CD8-positive, alpha-beta memory T cell (primary cell): ENCODE data around the gene ANKRD1. TPM values are rescaled to one million over a fixed set of nuclear protein-coding genes. Genes with fewer than 3 reads are reported as not detected.

Experiments used
- CTCF ChIA-PET: fragments of 350-600 bp; sonication (Branson Sonifier 250); formaldehyde crosslinking; loops from one replicate; lab custom pipeline; 2021; ENCODE audit warnings: antibody characterized with exemption; lab: Charles Lee
- POLR2A ChIA-PET: fragments of 350-600 bp; sonication (Branson Sonifier 250); formaldehyde crosslinking; loops from one replicate; lab custom pipeline; 2021; ENCODE audit warnings: antibody characterized with exemption; lab: Charles Lee
- DNase-seq, 5 donors: peaks; one replicate each; pipeline versions ENCODE4 v3.0.0 to v3.0.0-alpha.2; 2020 to 2022; ENCODE audit warnings: mixed read lengths in 1 of 5
- H3K27ac ChIP-seq: one replicate; pipeline ENCODE4 v1.7.0; 2013; ENCODE audit warnings: low read depth, mild to moderate bottlenecking, low read length, moderate library complexity
- H3K27me3 ChIP-seq: 2 replicates; pipeline ENCODE4 v1.7.0; 2013; ENCODE audit warnings: low read length, mild to moderate bottlenecking; ENCODE audit not compliant: insufficient read depth, poor library complexity, severe bottlenecking
- H3K36me3 ChIP-seq: 2 replicates; pipeline ENCODE4 v1.7.0; 2013; ENCODE audit warnings: mild to moderate bottlenecking, low read length, moderate library complexity; ENCODE audit not compliant: insufficient read depth
- H3K4me1 ChIP-seq: 2 replicates; pipeline ENCODE4 v1.7.0; 2013; ENCODE audit warnings: mild to moderate bottlenecking, low read length, moderate library complexity; ENCODE audit not compliant: insufficient read depth
- H3K4me3 ChIP-seq: 2 replicates; pipeline ENCODE4 v1.7.0; 2013; ENCODE audit warnings: mild to moderate bottlenecking, low read length
- H3K9me3 ChIP-seq: 2 replicates; pipeline ENCODE4 v1.7.0; 2013; ENCODE audit warnings: mild to moderate bottlenecking, low read length
- H3K27ac Mint-ChIP-seq, 8 donors: one replicate each; pipeline ENCODE4 v1.8.0; 2020 to 2021; ENCODE audit warnings: mixed read lengths in 8 of 8, mild to moderate bottlenecking in 6 of 8, inconsistent platforms in 3 of 8, moderate library complexity in 3 of 8
- H3K27me3 Mint-ChIP-seq, 2 donors: one replicate each; pipeline ENCODE4 v1.8.0; 2020 to 2021; ENCODE audit warnings: mixed read lengths in 2 of 2, mild to moderate bottlenecking in 1 of 2, moderate library complexity in 1 of 2
- H3K36me3 Mint-ChIP-seq, 3 donors: one replicate each; pipeline ENCODE4 v1.8.0; 2020 to 2021; ENCODE audit warnings: mixed read lengths in 3 of 3, inconsistent platforms in 1 of 3, mild to moderate bottlenecking in 1 of 3
- H3K4me1 Mint-ChIP-seq, 3 donors: one replicate each; pipeline ENCODE4 v1.8.0; 2020 to 2021; ENCODE audit warnings: mixed read lengths in 3 of 3, inconsistent platforms in 1 of 3, mild to moderate bottlenecking in 1 of 3
- H3K4me3 Mint-ChIP-seq, 7 donors: one replicate each; pipeline ENCODE4 v1.8.0; 2020 to 2021; ENCODE audit warnings: mixed read lengths in 7 of 7, mild to moderate bottlenecking in 6 of 7, moderate library complexity in 4 of 7, inconsistent platforms in 2 of 7
- H3K9me3 Mint-ChIP-seq, 5 donors: one replicate each; pipeline ENCODE4 v1.8.0; 2020 to 2022; ENCODE audit warnings: mixed read lengths in 5 of 5, mild to moderate bottlenecking in 3 of 5, moderate library complexity in 2 of 5, inconsistent platforms in 1 of 5
- polyA plus RNA-seq: library from polyadenylated mRNA; unstranded; fragments of 300-500 nt; fragmentation: Illumina TruSeq; gene quantifications from one replicate; pipeline ENCODE4 v1.2.3, GENCODE V29; 2021
- total RNA-seq, 2 experiments: library from RNA; stranded (reverse); gene quantifications; one replicate each; pipeline ENCODE4 v1.2.3, GENCODE V29; 2021

The ANKRD1 gene
- total RNA-seq (not detected), polyA plus RNA-seq (not detected)

DNA sequence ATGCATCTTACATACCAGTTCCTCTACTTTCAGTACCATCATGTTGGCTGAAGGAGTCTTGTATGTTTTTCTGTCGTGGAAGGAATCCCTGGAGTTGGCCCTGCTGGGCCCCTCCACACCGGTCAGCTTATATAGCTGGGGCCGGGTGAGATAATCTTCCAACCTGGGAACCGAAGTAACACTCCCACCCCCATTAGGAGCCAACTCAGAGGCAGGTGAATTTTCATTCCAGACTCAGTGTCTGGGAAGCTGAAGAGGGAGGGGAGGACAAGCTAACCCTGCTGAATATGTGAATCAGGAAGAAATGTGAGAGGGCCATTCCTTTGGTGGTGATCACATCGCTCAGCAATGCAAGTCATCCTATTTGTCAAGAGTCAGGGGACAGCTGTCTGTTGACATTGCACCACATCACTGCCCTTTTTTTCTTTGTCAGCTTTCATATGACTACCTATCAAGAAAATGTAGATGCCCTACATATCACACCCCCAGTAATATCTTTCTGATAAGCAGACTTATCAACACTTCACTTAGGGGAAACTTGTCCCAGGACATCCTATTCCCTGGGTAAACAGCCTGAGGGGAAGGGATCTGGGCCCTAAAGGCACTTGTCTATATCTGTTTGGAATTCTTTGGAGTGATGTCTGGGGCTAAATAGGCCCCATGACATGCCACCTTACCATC is at the start of gene ANKRD1:
TSS of gene ANKRD1 (minus strand) at position 102 of the 681 bp plus-strand sequence. CDS start at position 42, 60 bp downstream.
- Histone ChIP-seq H3K36me3 (no peaks in the 10 kb centered on the region), H3K4me3 (no peak within 1 kb of the TSS), H3K27me3 (no peaks in the 10 kb centered on the region), H3K4me1 (no peaks in the 10 kb centered on the region), H3K9me3 (no peaks in the 10 kb centered on the region), H3K27ac (no peak within 1 kb of the TSS)
- no peak within 1 kb of the TSS for H3K27ac Mint-ChIP-seq
- H3K27me3 Mint-ChIP-seq: peaks cover 14 to 40% of the 10 kb centered on the region in 2 donors
- H3K9me3 Mint-ChIP-seq: no peaks in the 10 kb centered on the region
- no peaks in the 10 kb centered on the region for H3K4me1 Mint-ChIP-seq
- POLR2A ChIA-PET: no interaction called here
- CTCF ChIA-PET: interaction anchor here (3.5 kb wide), 1 partner anchor 9 kb away, joined by 17 read pairs; no protein-coding TSS in a partner anchor
- H3K36me3 Mint-ChIP-seq: no peaks in the 10 kb centered on the region
- H3K4me3 Mint-ChIP-seq: no peak within 1 kb of the TSS
- no peak for DNase-seq

DNA sequence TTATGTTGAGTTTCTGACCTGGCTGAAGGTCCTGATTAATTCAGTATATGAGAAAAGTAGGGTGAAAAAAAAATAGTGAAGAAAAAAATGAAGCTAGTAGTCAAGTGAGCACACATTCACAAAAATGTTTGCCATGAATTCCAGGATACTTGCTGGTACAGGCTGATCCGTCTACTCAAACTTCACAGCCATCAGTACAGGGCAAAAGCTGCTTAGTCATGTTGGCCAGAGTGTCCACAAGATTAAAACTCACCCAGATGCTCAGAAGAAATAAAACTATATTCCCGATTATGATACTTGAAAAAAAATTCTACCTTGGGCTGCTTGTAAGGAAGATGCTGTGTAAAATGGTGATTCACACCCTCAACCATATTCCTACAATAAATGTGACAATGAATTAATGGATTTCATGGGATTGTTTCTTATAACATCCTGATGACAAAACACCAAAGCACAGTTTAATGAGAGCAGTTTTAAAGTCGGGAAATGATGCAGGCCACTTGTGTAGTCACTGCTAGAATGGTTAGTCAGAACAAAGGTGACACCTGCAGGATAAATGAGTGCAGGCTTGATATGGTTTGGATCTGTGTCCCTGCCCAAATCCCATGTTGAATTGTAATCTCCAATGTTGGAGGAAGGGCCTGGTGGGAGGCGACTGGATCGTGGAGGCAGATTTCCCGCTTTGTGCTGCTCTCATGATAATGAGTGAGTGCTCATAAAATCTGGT is 49.2 kb upstream of the ANKRD1 start:
- CTCF ChIA-PET: no interaction called here
- Mint-ChIP-seq H3K27ac (no peak overlapping the region), H3K9me3 (no peaks in the 10 kb centered on the region), H3K36me3 (peaks cover 0 to 4% (median 0%) of the 10 kb centered on the region in 3 donors), H3K4me1 (no peaks in the 10 kb centered on the region), H3K27me3 (peaks cover 10 to 33% of the 10 kb centered on the region in 2 donors), H3K4me3 (no peak overlapping the region)
- no peak overlapping the region for H3K4me3 ChIP-seq
- POLR2A ChIA-PET: no interaction called here
- H3K9me3 ChIP-seq: no peaks in the 10 kb centered on the region
- DNase-seq: no peak
- no peaks in the 10 kb centered on the region for H3K4me1 ChIP-seq
- H3K27ac ChIP-seq: no peak overlapping the region
- no peaks in the 10 kb centered on the region for H3K36me3 ChIP-seq
- no peaks in the 10 kb centered on the region for H3K27me3 ChIP-seq

DNA sequence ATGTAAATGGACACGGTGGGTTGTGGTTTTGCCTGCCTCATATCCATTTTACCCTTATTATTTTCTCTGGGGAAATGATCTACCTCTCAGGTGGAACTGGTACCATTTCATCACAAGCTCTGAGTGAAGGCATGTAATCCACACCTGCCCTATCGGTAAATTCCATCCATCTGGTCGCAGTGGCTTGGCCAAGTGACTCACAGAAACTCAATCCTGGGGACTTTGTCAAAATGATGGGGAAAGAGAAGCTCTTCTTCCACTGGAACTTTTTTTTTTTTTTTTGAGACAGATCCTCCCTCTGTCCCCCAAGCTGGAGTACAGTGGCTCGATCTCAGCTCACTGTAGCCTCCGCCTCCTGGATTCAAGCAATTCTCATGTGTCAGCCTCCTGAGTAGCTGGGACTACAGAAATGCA is 48.2 kb upstream of the ANKRD1 start:
- no peaks in the 10 kb centered on the region for H3K36me3 Mint-ChIP-seq
- no peak for DNase-seq
- CTCF ChIA-PET: no interaction called here
- no peaks in the 10 kb centered on the region for H3K9me3 Mint-ChIP-seq
- Histone ChIP-seq H3K4me3 (no peak overlapping the region), H3K4me1 (no peaks in the 10 kb centered on the region), H3K36me3 (no peaks in the 10 kb centered on the region), H3K9me3 (no peaks in the 10 kb centered on the region), H3K27ac (no peak overlapping the region), H3K27me3 (no peaks in the 10 kb centered on the region)
- peaks cover 7 to 28% of the 10 kb centered on the region in 2 donors for H3K27me3 Mint-ChIP-seq
- H3K4me1 Mint-ChIP-seq: no peaks in the 10 kb centered on the region
- POLR2A ChIA-PET: no interaction called here
- no peak overlapping the region for H3K4me3 Mint-ChIP-seq
- H3K27ac Mint-ChIP-seq: no peak overlapping the region

DNA sequence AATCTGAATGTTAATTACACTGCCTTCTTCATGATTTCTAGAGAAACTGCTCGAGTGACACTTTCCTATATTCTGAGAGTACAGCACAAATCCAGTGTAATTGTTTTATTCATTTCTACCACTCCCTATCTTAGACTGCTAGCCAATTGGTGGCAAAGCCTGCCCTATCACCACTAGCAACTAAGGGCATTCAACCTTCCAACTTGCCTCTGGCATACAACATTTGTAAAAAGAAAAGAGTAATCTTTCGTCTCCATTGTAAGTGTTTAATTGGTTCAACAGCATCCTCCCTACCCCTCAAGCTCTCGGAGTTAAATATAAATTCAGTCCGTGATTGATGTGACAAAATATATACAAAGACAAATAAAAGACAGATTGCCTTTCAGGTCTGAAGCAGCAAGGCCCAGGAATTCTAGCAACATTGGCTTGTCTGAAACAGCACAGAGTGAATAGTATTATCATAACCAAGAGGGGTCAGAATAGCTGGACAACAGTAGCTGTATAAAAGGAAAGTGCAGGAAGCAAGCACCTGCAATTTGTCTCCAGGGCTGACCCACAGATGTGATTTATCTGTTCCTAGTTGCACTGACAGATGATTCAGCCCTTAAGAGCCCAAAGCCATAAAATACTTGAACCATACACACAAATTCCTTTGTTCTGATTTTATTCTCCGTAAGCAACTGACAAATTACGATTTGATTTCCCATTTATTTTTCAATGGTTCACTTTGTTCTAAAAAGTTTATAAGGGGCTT is 47.6 kb upstream of the ANKRD1 start:
- Mint-ChIP-seq H3K9me3 (no peaks in the 10 kb centered on the region), H3K27ac (no peak overlapping the region), H3K4me1 (no peaks in the 10 kb centered on the region), H3K4me3 (no peak overlapping the region), H3K27me3 (peaks cover 9 to 27% of the 10 kb centered on the region in 2 donors), H3K36me3 (no peaks in the 10 kb centered on the region)
- no peaks in the 10 kb centered on the region for H3K4me1 ChIP-seq
- ChIA-PET CTCF (no interaction called here), POLR2A (no interaction called here)
- no peak overlapping the region for H3K27ac ChIP-seq
- H3K36me3 ChIP-seq: no peaks in the 10 kb centered on the region
- DNase-seq: no peak
- no peaks in the 10 kb centered on the region for H3K27me3 ChIP-seq
- no peak overlapping the region for H3K4me3 ChIP-seq
- H3K9me3 ChIP-seq: no peaks in the 10 kb centered on the region

DNA sequence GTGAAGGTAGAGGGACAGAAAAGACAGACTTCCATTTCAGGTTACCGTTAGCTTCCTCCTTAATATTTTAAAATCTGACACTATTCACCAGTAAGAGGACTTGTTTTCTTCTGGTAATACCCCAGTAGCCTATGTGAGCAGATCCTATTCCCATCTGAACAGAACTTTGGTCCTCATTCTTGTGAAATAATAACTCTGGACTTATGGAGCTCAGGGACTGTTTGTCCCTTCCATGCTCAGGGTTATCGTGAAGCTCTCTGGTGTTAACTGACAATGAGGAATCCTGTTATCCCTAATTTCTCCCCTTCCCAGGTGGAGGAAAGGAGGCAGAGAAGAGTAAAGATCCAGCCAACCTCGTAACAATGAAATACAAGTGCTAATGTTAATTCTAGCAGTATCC is 47.0 kb upstream of the ANKRD1 start:
- DNase-seq: no peak
- CTCF ChIA-PET: no interaction called here

DNA sequence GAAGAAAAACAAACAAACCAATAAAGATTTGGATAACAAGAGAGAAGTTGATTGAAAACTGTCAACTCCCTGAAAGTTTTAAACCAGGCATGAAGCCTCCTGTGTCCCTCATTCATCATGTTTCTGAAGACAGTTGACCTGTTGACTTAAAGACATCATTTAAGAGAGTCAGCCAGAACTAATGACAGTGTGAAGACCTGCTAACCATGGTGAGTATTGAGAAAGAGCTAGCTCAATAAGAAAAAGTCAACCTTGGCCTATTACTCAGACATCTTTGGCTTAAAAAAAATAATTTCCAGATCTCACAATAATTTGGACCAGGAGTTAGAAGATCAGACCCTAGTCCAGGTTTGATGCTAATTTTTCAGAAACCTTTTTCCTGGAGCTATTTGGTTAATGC is 45.3 kb upstream of the ANKRD1 start:
- Histone ChIP-seq H3K36me3 (no peaks in the 10 kb centered on the region), H3K9me3 (no peaks in the 10 kb centered on the region), H3K4me1 (no peaks in the 10 kb centered on the region), H3K4me3 (no peak overlapping the region), H3K27me3 (no peaks in the 10 kb centered on the region), H3K27ac (no peak overlapping the region)
- Mint-ChIP-seq H3K27ac (no peak overlapping the region), H3K4me1 (no peaks in the 10 kb centered on the region), H3K9me3 (no peaks in the 10 kb centered on the region), H3K4me3 (no peak overlapping the region), H3K27me3 (peaks cover 7 to 23% of the 10 kb centered on the region in 2 donors), H3K36me3 (no peaks in the 10 kb centered on the region)
- DNase-seq: no peak
- ChIA-PET POLR2A (no interaction called here), CTCF (interaction anchor here (1.3 kb wide), 1 partner anchor 40 kb away, joined by 3 read pairs; no protein-coding TSS in a partner anchor)

More for the DNA sequence above, 47.0 kb upstream of the ANKRD1 start:
- H3K27me3 ChIP-seq: no peaks in the 10 kb centered on the region
- no peak overlapping the region for H3K4me3 ChIP-seq
- Mint-ChIP-seq H3K9me3 (no peaks in the 10 kb centered on the region), H3K27ac (no peak overlapping the region), H3K4me3 (no peak overlapping the region), H3K4me1 (no peaks in the 10 kb centered on the region), H3K27me3 (peaks cover 7 to 23% of the 10 kb centered on the region in 2 donors), H3K36me3 (no peaks in the 10 kb centered on the region)
- H3K4me1 ChIP-seq: no peaks in the 10 kb centered on the region
- H3K27ac ChIP-seq: no peak overlapping the region
- no peaks in the 10 kb centered on the region for H3K9me3 ChIP-seq
- POLR2A ChIA-PET: no interaction called here
- H3K36me3 ChIP-seq: no peaks in the 10 kb centered on the region

DNA sequence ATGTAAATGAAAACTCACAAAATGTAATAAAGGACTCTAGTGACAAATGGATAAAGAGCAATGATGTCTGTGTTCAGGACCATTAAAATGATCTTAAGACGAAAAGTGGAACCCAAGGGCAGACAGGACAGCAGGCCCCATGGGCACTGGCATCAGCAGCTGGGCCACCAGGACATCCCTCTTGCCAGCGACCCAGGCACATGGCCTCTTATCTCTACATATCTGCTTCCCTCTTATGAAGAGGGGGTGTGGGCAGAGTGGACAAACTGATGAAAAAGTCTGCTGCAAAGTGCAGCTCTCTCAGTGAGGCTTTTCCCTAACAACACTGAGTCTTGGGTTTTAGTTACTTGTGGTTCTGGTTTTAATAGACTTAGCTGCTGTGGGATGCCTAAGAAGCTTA is 44.8 kb upstream of the ANKRD1 start:
- ChIA-PET POLR2A (no interaction called here), CTCF (no interaction called here)
- Mint-ChIP-seq H3K27me3 (peaks cover 7 to 19% of the 10 kb centered on the region in 2 donors), H3K4me1 (no peaks in the 10 kb centered on the region), H3K4me3 (no peak overlapping the region), H3K9me3 (no peaks in the 10 kb centered on the region), H3K36me3 (no peaks in the 10 kb centered on the region), H3K27ac (no peak overlapping the region)
- Histone ChIP-seq H3K9me3 (no peaks in the 10 kb centered on the region), H3K4me3 (no peak overlapping the region), H3K36me3 (no peaks in the 10 kb centered on the region), H3K4me1 (no peaks in the 10 kb centered on the region), H3K27me3 (no peaks in the 10 kb centered on the region), H3K27ac (no peak overlapping the region)
- no peak for DNase-seq
